Right lobe of liver (tissue), 6 donors: Measurements from ENCODE around the gene GFRA1. TPM values are rescaled to one million over a fixed set of nuclear protein-coding genes. Genes with fewer than 3 reads are reported as not detected.

Experiments
- ATAC-seq, 4 donors: fragments of 200-7000 bp; cut with Tn5 transposase; one replicate each; pipeline ENCODE4 v1.9.1; 2020; ENCODE audit warnings: mild to moderate bottlenecking in 4 of 4, moderate library complexity in 4 of 4
- DNase-seq, 3 donors: peaks; one replicate each; pipeline ENCODE4 v3.0.0-alpha.2; 2020
- H3K27ac ChIP-seq, 3 donors: fragments of 200-600 bp; one replicate each; pipeline ENCODE4 v1.8.0; 2022
- H3K27me3 ChIP-seq, 2 donors: fragments of 200-600 bp; one replicate each; pipeline ENCODE4 v1.8.0; 2022
- H3K36me3 ChIP-seq, 4 donors: fragments of 200-600 bp; sonication (generic) in 1 of 4; one replicate each; pipeline versions ENCODE4 v1.5.1 to v1.8.0; 2017 to 2022; ENCODE audit warnings: control low read depth in 1 of 4
- H3K4me1 ChIP-seq, 4 donors: fragments of 200-600 bp; sonication (generic) in 1 of 4; one replicate each; pipeline versions ENCODE4 v1.5.1 to v1.8.0; 2017 to 2022; ENCODE audit warnings: control low read depth in 1 of 4
- H3K4me3 ChIP-seq, 3 donors: fragments of 200-600 bp; one replicate each; pipeline ENCODE4 v1.8.0; 2022
- H3K9me3 ChIP-seq, 4 donors: fragments of 200-600 bp; sonication (generic) in 1 of 4; one replicate each; pipeline versions ENCODE4 v1.5.1 to v1.8.0; 2017 to 2022; ENCODE audit warnings: control low read depth in 1 of 4
- CTCF ChIP-seq, 4 donors: fragments of 200-600 bp in 3 of 4; fragments of 450-650 bp in 1 of 4; IDR thresholded peaks; one replicate each; pipeline versions ENCODE4 v1.5.1 to v1.8.0; 2016 to 2022; ENCODE audit warnings: antibody characterized with exemption in 4 of 4, mild to moderate bottlenecking in 2 of 4
- POLR2A ChIP-seq: fragments of 450-650 bp; IDR thresholded peaks from one replicate; pipeline ENCODE4 v1.6.1; 2017; ENCODE audit warnings: antibody characterized with exemption, mild to moderate bottlenecking
- WGBS: methylation state at CpG from one replicate; pipeline ENCODE4 v1.1.6; 2018; ENCODE audit warnings: low coverage, low lambda C conversion rate; ENCODE audit not compliant: insufficient coverage; ENCODE audit errors: missing lambda C conversion rate; 5-methylcytosine and 5-hydroxymethylcytosine counted together
- intact Hi-C, 2 donors: fragments of 100-400 bp; cut with DNase I; formaldehyde crosslinking; loops; one replicate each; pipeline versions ENCODE4 v1.11.2 to v1.14.1; 2022
- total RNA-seq, 6 experiments: library from RNA; depleted of rRNA in 2 of 6; stranded (reverse); fragments of >200 nt in 2 of 6; fragmentation: NEBNext Ultra II Directional in 3 of 6; extraction: Animal tissue kit (Norgen Biotek cat#: 25700) in 3 of 6; gene quantifications; one replicate each; pipeline versions ENCODE4 v1.1.0 to v1.2.4, GENCODE V29; 2016 to 2023
- donor health status: DM: no; HTN: yes; CAD: no.
- donor health status: DM: no; HTN: no; CAD: no.
- donor health status: DM: no; HTN: no; CAD: no.
- donor health status: DM: no; HTN: yes; CAD: no.
- donor health status: DM: no; HTN: yes; CAD: no.

GFRA1 gene
- total RNA-seq, 6 experiments from 2014 or later: 17.9 to 67.8 (median 42.8) TPM

DNA sequence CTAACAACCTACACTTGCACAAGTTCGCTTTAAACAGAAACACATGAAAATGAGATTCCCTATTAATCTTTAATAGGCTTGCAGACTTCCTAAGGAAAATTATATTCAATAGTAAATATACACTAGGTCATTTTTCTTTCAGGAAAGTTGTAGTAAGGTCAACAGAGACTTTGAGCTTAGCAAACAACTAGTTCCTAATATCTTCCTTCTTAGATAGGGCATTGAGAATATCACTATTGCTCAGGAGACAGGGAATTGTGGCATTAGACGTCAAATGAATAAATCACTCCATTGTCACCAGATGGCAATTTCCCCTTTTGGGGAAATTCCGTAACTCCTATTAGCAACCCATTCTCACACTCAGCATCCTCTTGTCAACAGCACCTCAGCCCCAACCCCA is 164.9 kb downstream of the GFRA1 start:
- TF ChIP-seq CTCF (IDR thresholded peaks at IDR 0.05): no peak
- TF ChIP-seq POLR2A: no peak
- intact Hi-C loops: no loop called here
- no peak overlapping the region for H3K4me3 ChIP-seq
- WGBS: 64% methylated on average over 3 of the region's 3 CpGs
- no peaks in the 10 kb centered on the region for H3K27me3 ChIP-seq
- H3K4me1 ChIP-seq: peaks cover 0 to 7% (median 3%) of the 10 kb centered on the region in 4 donors
- peak in 2 of 4 donors; percentile 24 to 43 for ATAC-seq
- no peak overlapping the region for H3K27ac ChIP-seq
- H3K36me3 ChIP-seq: no peaks in the 10 kb centered on the region
- DNase-seq: no peak
- no peaks in the 10 kb centered on the region for H3K9me3 ChIP-seq

DNA sequence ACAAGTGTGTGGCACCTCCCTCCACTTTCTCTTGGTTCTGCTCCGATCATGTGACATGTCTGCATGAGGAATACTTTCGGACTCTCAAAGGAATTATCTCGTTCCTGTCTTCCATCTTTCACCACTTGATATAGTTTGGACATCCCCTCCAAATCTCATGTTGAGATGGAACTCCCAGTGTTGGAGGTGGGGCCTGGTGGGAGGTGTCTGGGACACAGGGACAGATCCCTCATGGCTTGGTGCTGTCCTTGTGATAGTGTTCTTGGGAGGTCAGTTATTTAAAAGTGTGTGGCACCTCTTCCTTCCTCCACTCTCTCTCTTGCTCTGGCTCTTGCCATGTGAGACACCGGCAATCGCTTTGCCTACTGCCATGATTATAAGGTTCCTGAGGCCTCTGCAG is 166.4 kb downstream of the GFRA1 start:
- DNase-seq: no peak
- WGBS: 87% methylated on average over 4 of the region's 5 CpGs
- no peak for TF ChIP-seq CTCF (IDR thresholded peaks at IDR 0.05)
- no peak for TF ChIP-seq POLR2A

DNA sequence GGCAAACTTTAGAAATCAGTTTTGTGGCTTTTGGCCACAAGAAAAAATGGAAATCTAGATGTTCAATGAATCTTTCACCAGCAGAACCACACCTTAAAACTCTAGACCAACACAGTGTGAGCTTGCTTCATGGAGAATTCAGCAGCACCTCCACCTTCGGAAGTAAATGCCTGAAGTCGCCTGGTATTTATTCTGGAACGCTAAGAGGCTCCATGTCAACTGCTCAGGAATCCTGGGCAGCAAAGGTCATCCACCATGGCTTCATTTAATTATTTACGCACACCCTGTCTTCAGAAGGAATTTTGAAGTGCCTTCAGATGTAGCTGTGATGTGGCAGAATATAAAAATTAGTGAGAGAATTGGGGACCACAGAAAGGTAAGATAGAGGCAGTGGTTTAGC is 167.7 kb downstream of the GFRA1 start:
- Histone ChIP-seq H3K4me1 (peaks cover 0 to 7% (median 3%) of the 10 kb centered on the region in 4 donors), H3K27me3 (no peaks in the 10 kb centered on the region), H3K9me3 (no peaks in the 10 kb centered on the region), H3K4me3 (no peak overlapping the region), H3K36me3 (no peaks in the 10 kb centered on the region), H3K27ac (no peak overlapping the region)
- DNase-seq: no peak
- WGBS: 78% methylated on average over 3 of the region's 4 CpGs
- ATAC-seq: no peak
- intact Hi-C loops: no loop called here
- TF ChIP-seq POLR2A: no peak
- no peak for TF ChIP-seq CTCF (IDR thresholded peaks at IDR 0.05)

More for the DNA sequence above, 166.4 kb downstream of the GFRA1 start:
- intact Hi-C loops: no loop called here
- Histone ChIP-seq H3K27ac (no peak overlapping the region), H3K4me3 (no peak overlapping the region), H3K36me3 (no peaks in the 10 kb centered on the region), H3K9me3 (no peaks in the 10 kb centered on the region), H3K4me1 (peaks cover 0 to 7% (median 3%) of the 10 kb centered on the region in 4 donors), H3K27me3 (no peaks in the 10 kb centered on the region)
- ATAC-seq: no peak

DNA sequence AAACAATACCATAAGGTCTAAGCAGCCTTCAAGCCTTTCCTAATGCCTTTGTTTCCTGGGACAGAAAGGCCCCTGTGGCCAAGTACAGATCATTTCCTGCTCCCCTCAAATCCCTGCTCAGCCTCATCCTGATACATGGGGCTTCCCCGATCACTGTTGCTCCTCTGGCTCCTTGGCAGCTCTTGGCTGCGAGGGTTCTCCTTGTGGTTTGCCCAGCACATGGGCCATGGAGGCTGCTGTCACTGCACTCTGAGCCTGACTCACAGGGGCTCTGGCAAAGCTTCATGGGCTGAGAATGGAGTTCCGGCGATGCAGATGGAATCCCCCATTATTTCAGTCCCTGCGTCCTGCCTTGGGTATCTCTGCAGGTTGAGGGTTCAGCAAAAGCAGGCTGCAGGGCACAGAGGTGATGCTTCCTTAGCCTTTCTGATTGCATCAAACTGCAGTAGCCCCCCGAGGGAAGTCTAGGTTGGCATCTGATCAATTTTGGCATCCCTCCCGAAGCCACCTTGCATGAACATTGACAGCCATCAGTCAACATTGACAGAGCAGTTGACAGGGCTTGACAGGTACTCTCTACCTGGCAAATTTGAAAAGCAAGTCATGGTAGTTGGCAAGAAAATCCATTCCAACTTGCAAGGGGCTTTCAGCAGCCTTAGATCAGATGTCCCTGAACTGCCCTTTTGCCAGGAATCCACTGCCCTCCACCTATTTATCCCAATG is 168.6 kb downstream of the GFRA1 start:
- 93% methylated on average over 4 of the region's 7 CpGs for WGBS
- Histone ChIP-seq H3K4me3 (no peak overlapping the region), H3K9me3 (no peaks in the 10 kb centered on the region), H3K36me3 (no peaks in the 10 kb centered on the region), H3K27me3 (no peaks in the 10 kb centered on the region), H3K4me1 (peaks cover 0 to 7% (median 3%) of the 10 kb centered on the region in 4 donors), H3K27ac (no peak overlapping the region)
- intact Hi-C loops: no loop called here
- ATAC-seq (no peak), DNase-seq (no peak)
- TF ChIP-seq POLR2A (no peak), CTCF (IDR thresholded peaks at IDR 0.05) (no peak)
